Stimulated activated naive B cell treated with anti-CD40 and anti-IgM and Interleukin-4, amounts not matched to agents 10 μg/mL and 1 μg/mL and 100 μg/mL, for 72 hours (primary cell): Measurements from ENCODE around the gene TRIM29.

Source experiments
- ATAC-seq, 2 donors: fragments of 150-1000 bp; cut with Tn5 transposase; replicated peaks; 2 replicates each; pipeline ENCODE4 v1.10.0; 2021; ENCODE audit warnings: moderate library complexity in 1 of 2
- DNase-seq: peaks from one replicate; pipeline ENCODE4 v3.0.0; 2021
- H3K27ac Mint-ChIP-seq: one replicate; pipeline ENCODE4 v1.8.0; 2022; ENCODE audit warnings: mild to moderate bottlenecking, mixed read lengths
- H3K27me3 Mint-ChIP-seq, 2 donors: one replicate each; pipeline ENCODE4 v1.8.0; 2022; ENCODE audit warnings: mixed read lengths in 2 of 2
- H3K36me3 Mint-ChIP-seq, 2 donors: one replicate each; pipeline ENCODE4 v1.8.0; 2022; ENCODE audit warnings: mixed read lengths in 2 of 2, mild to moderate bottlenecking in 1 of 2
- H3K4me1 Mint-ChIP-seq, 2 donors: one replicate each; pipeline ENCODE4 v1.8.0; 2022; ENCODE audit warnings: mixed read lengths in 2 of 2, mild to moderate bottlenecking in 1 of 2
- H3K4me3 Mint-ChIP-seq, 2 donors: one replicate each; pipeline ENCODE4 v1.8.0; 2022; ENCODE audit warnings: mild to moderate bottlenecking in 2 of 2, mixed read lengths in 2 of 2, moderate library complexity in 1 of 2
- H3K9me3 Mint-ChIP-seq, 2 donors: one replicate each; pipeline ENCODE4 v1.8.0; 2022; ENCODE audit warnings: mixed read lengths in 2 of 2, mild to moderate bottlenecking in 1 of 2

The TRIM29 gene

DNA sequence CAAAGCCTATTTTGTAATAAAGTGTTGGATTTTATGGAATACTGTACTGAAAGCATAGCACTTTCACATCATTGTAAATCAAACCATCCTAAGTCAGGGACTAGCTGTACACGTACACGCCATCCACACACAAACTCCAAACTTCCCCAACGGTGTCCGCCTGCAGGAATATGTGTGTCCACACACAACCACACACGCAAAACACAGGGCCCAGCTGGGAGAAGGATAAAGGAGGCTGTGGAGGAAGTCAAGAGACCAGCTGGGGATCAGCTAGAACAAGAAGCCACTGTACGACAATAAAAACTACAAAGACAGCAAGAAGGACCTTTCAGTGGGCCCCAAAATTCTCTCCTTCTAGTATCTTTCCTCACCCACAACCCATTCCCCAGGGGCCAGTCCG, 1.6 kb downstream of the TRIM29 start:
- H3K4me1 Mint-ChIP-seq: no peaks in the 10 kb centered on the region
- peaks cover 11 to 12% of the 10 kb centered on the region in 2 donors for H3K27me3 Mint-ChIP-seq
- ATAC-seq: no peak
- H3K27ac Mint-ChIP-seq: no peak overlapping the region
- no peak for DNase-seq
- no peak overlapping the region for H3K4me3 Mint-ChIP-seq
- H3K9me3 Mint-ChIP-seq: no peaks in the 10 kb centered on the region
- no peaks in the 10 kb centered on the region for H3K36me3 Mint-ChIP-seq

DNA sequence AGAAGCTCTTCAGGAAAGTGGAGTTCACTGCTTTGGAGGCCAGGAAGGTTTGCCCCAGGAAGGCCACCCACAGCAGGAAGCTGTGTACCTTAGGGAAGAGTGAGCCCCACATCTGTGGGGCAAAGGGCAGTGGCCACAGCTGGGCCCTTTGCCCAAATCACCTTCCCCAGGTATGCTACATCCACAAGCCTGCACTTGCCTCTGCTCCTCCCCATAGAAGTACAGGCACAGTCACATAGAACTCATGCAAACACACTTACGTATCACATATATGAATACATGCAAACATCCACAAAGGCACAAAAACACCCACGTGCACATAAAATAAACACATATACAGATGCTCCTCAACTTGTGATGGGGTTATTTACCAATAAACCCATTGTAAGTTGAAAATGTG, 2.1 kb downstream of the TRIM29 start:
- H3K4me1 Mint-ChIP-seq: no peaks in the 10 kb centered on the region
- H3K36me3 Mint-ChIP-seq: no peaks in the 10 kb centered on the region
- H3K27ac Mint-ChIP-seq: no peak overlapping the region
- no peak overlapping the region for H3K4me3 Mint-ChIP-seq
- no peak for ATAC-seq
- H3K27me3 Mint-ChIP-seq: peaks cover 10 to 12% of the 10 kb centered on the region in 2 donors
- no peaks in the 10 kb centered on the region for H3K9me3 Mint-ChIP-seq
- no peak for DNase-seq

DNA sequence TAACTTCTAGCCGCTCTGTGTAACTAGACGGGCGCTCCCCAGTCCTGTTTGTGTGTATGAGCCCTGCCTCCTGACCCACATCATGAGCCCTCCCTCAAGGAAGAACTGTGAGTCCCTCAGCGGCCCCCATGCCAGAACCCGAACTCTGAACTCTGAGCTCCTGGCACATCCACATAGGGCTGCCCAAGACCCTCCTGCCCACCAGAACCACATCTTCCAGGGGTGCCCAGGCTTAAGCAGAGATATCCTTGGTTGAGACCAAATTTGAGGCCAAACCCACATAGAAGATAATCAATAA, 3.0 kb downstream of the TRIM29 start:
- no peaks in the 10 kb centered on the region for H3K9me3 Mint-ChIP-seq
- no peak for ATAC-seq
- no peak overlapping the region for H3K4me3 Mint-ChIP-seq
- H3K36me3 Mint-ChIP-seq: no peaks in the 10 kb centered on the region
- peaks cover under 1 to 5% of the 10 kb centered on the region in 2 donors for H3K27me3 Mint-ChIP-seq
- DNase-seq: no peak
- H3K4me1 Mint-ChIP-seq: no peaks in the 10 kb centered on the region
- no peak overlapping the region for H3K27ac Mint-ChIP-seq

GRCh38 chr11:120134106-120134930, 3.6 kb downstream of the TRIM29 start:
- Mint-ChIP-seq H3K9me3 (no peaks in the 10 kb centered on the region), H3K27me3 (no peaks in the 10 kb centered on the region), H3K4me1 (no peaks in the 10 kb centered on the region), H3K4me3 (no peak overlapping the region), H3K36me3 (no peaks in the 10 kb centered on the region), H3K27ac (no peak overlapping the region)
- no peak for ATAC-seq
- no peak for DNase-seq

- no peaks in the 10 kb centered on the region for H3K9me3 Mint-ChIP-seq
- H3K27ac Mint-ChIP-seq: no peak overlapping the region
- H3K36me3 Mint-ChIP-seq: no peaks in the 10 kb centered on the region
- H3K27me3 Mint-ChIP-seq: no peaks in the 10 kb centered on the region
- no peak for ATAC-seq
- H3K4me1 Mint-ChIP-seq: no peaks in the 10 kb centered on the region
- no peak for DNase-seq
- H3K4me3 Mint-ChIP-seq: no peak overlapping the region
These were observed 4.5 kb downstream of the TRIM29 start for GRCh38 chr11:120133216-120134105.

DNA sequence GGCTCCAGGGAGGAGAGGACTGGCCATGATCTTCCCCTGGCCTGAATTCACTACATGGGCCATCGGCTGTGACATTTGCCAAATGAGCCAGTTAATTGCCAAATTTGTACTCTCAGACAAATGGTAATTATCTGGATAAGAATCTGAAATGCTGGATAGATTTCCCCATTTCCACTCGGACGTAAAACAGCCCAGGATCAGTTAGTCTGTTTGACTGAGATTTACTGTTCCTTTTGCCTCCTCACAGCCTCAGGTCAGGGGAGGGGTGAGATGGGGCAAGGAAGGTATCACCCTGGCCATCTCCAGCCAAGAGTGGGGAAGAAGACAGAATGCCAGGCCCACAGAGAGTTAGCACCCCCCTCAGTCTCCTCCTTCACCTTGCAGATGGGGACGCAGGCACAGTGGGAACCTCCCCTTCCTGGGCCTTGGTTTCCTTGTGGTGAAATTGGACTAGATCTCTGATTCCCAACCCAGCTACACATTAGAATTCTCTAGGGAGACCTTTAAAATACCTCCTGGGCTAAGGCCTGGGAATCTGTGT, 5.2 kb downstream of the TRIM29 start:
- Mint-ChIP-seq H3K36me3 (no peaks in the 10 kb centered on the region), H3K9me3 (no peaks in the 10 kb centered on the region), H3K27me3 (peaks cover 0 to 4% of the 10 kb centered on the region in 2 donors), H3K4me1 (no peaks in the 10 kb centered on the region), H3K4me3 (no peak overlapping the region), H3K27ac (no peak overlapping the region)
- ATAC-seq (no peak), DNase-seq (no peak)

DNA sequence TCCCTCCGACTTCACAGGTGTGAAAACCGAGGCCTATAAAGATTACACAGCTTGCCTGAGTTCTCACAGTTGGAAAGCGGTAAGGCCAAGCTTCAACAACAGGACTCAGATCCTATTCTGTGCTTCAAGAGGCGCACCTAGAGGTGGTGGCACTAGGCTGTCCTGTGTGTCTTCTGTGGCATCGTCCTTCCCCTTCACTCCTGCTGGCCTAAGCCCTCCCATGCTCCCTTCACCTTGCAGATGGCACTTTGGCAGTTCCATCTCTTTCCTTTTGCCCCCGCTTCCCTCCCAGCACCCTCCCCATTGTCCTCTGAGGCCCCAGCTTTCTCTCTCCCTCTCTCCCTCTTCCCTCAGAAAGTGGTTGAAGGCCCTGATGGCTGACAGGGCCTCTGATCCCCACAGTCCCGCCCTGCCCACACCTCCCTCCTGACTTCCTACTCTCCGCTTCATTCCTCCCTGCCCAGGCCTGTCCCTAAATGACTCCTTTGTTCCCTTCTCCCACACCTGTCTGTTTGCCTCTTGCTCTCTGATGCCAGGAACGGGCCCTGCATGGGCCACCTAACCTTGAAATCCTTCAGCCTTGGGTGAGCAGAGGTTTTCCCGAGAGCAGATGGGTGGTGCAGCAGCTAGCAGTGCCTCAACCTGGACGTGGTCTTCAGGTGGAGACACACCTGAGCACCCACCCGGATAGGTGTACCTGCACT, 5.8 kb downstream of the TRIM29 start:
- H3K4me3 Mint-ChIP-seq: no peak overlapping the region
- no peak for ATAC-seq
- H3K27ac Mint-ChIP-seq: no peak overlapping the region
- no peaks in the 10 kb centered on the region for H3K36me3 Mint-ChIP-seq
- DNase-seq: no peak
- no peaks in the 10 kb centered on the region for H3K9me3 Mint-ChIP-seq
- peaks cover 0 to 5% of the 10 kb centered on the region in 2 donors for H3K27me3 Mint-ChIP-seq
- H3K4me1 Mint-ChIP-seq: no peaks in the 10 kb centered on the region

GRCh38 chr11:120130991-120131760, 6.7 kb downstream of the TRIM29 start:
- H3K4me1 Mint-ChIP-seq: no peaks in the 10 kb centered on the region
- H3K27me3 Mint-ChIP-seq: peaks cover 0 to 9% of the 10 kb centered on the region in 2 donors
- no peak overlapping the region for H3K27ac Mint-ChIP-seq
- ATAC-seq (no peak), DNase-seq (no peak)
- H3K36me3 Mint-ChIP-seq: no peaks in the 10 kb centered on the region
- H3K9me3 Mint-ChIP-seq: no peaks in the 10 kb centered on the region
- H3K4me3 Mint-ChIP-seq: no peak overlapping the region

- H3K4me1 Mint-ChIP-seq: no peaks in the 10 kb centered on the region
- H3K4me3 Mint-ChIP-seq: no peak overlapping the region
- no peak for DNase-seq
- H3K9me3 Mint-ChIP-seq: no peaks in the 10 kb centered on the region
- H3K27ac Mint-ChIP-seq: no peak overlapping the region
- peaks cover 0 to 9% of the 10 kb centered on the region in 2 donors for H3K27me3 Mint-ChIP-seq
- ATAC-seq: no peak
- H3K36me3 Mint-ChIP-seq: no peaks in the 10 kb centered on the region
These were observed 7.5 kb downstream of the TRIM29 start for GRCh38 chr11:120130176-120130980.

- H3K9me3 Mint-ChIP-seq: no peaks in the 10 kb centered on the region
- H3K27ac Mint-ChIP-seq: no peak overlapping the region
- H3K36me3 Mint-ChIP-seq: no peaks in the 10 kb centered on the region
- DNase-seq: no peak
- H3K27me3 Mint-ChIP-seq: peaks cover 0 to 9% of the 10 kb centered on the region in 2 donors
- no peaks in the 10 kb centered on the region for H3K4me1 Mint-ChIP-seq
- no peak for ATAC-seq
- H3K4me3 Mint-ChIP-seq: no peak overlapping the region
These were observed 8.3 kb downstream of the TRIM29 start for GRCh38 chr11:120129570-120129969.

DNA sequence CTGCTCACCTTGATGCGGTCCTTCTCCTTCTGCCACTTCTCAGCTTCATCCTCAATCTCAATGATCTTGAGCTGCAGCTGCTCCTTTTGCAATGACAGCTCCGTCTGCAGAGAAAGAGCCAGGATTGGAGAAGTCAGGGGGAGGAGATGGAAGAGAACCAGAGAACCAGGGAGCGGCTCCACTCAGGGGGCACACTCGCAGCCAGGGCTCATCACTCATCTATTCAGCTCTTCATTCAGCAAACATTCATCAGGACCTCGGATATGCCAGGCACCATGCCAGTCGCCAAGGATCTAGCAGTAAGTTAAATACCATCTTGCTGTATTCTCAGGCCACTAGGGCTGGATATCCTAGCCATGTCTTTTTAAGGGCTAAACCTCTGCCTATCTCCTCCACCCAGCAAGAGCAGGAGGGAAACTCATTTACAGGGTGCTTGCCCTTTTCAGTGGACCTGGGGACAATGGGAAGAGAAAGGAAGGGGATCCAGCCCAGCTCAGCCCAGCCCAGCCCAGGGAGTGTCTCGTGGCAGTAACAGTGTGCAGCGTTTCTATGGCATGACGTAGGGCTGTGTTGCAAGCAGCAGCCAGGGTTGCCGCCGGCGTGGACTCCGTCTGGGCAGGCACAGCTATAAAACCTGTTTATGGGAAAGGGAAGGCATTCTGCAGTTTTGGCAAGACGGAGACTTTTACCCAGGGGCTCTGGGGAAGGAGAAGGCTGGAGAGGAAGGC, 9.4 kb downstream of the TRIM29 start:
- peaks cover 0 to 9% of the 10 kb centered on the region in 2 donors for H3K27me3 Mint-ChIP-seq
- H3K4me1 Mint-ChIP-seq: no peaks in the 10 kb centered on the region
- no peaks in the 10 kb centered on the region for H3K36me3 Mint-ChIP-seq
- ATAC-seq (no peak), DNase-seq (no peak)
- H3K27ac Mint-ChIP-seq: no peak overlapping the region
- H3K9me3 Mint-ChIP-seq: no peaks in the 10 kb centered on the region
- H3K4me3 Mint-ChIP-seq: no peak overlapping the region

DNA sequence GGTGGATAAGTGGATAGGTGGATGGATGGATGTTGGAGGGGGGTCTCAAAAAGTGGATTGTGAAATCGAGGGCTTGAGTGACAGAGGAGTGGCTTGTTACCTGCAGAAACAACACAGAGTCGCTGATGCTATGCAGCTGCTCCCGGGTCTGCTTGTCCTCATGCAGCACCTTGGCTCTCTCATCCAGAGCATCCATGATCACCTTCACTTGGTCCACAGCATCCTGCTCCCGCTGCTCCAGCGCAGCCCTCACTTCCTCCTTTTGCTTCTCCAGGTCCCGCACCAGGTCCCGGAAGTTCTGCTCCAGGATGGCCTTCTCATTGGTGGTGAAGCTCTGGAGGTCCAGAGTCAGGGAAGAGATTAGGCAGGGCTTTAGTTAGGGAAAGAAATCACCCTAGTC, 10.7 kb downstream of the TRIM29 start:
- Mint-ChIP-seq H3K36me3 (no peaks in the 10 kb centered on the region), H3K27me3 (peaks cover 0 to 9% of the 10 kb centered on the region in 2 donors), H3K4me1 (no peaks in the 10 kb centered on the region), H3K27ac (no peak overlapping the region), H3K9me3 (no peaks in the 10 kb centered on the region), H3K4me3 (no peak overlapping the region)
- DNase-seq (no peak), ATAC-seq (no peak)

- DNase-seq: no peak
- peaks cover 1 to 10% of the 10 kb centered on the region in 2 donors for H3K27me3 Mint-ChIP-seq
- H3K36me3 Mint-ChIP-seq: no peaks in the 10 kb centered on the region
- H3K4me3 Mint-ChIP-seq: no peak overlapping the region
- no peak overlapping the region for H3K27ac Mint-ChIP-seq
- H3K4me1 Mint-ChIP-seq: no peaks in the 10 kb centered on the region
- H3K9me3 Mint-ChIP-seq: no peaks in the 10 kb centered on the region
- ATAC-seq: no peak
These were observed 11.3 kb downstream of the TRIM29 start for GRCh38 chr11:120126620-120127019.
